ENCODE measurements around the gene CBX5. TPM values are rescaled to one million over a fixed set of nuclear protein-coding genes. Genes with fewer than 3 reads are reported as not detected.

CBX5 gene
- total and polyA plus RNA-seq, 9 of the 15 experiments (the other 6 are each of a cell fraction or from before 2014, with no cell fraction given), result 32.6 to 102 (median 59.2) TPM

GRCh38 chr12:54306925-54307741 lies 27.2 kb upstream of the CBX5 start (continued):
- TF ChIP-seq MTA2 (IDR thresholded peaks at IDR 0.05; ENCODE audit: low read depth) (no peak), ZNF408 (CRISPR knock-in tag; IDR thresholded peaks at IDR 0.05; ENCODE audit: low read depth) (no peak), TRIM28 (IDR thresholded peaks at IDR 0.05) (0 out of 2 replicates have a peak, but pooled peaks have one; percentile 43), MECOM (CRISPR knock-in tag; IDR thresholded peaks at IDR 0.05) (no peak), CHD4 (IDR thresholded peaks at IDR 0.05; ENCODE audit: insufficient read depth, insufficient replicate concordance, low read depth, low read length, poor library complexity, severe bottlenecking) (no peak), LCOR (CRISPR knock-in tag; IDR thresholded peaks at IDR 0.05) (no peak), RNF2 (IDR thresholded peaks at IDR 0.05) (peak; percentile 66; the same call in 1 of the 2 replicates), ZNF398 (CRISPR knock-in tag; IDR thresholded peaks at IDR 0.05) (no peak), NRF1 (conservative IDR thresholded peaks at IDR 0.05 in 1 of 2, IDR thresholded peaks at IDR 0.05 in 1 of 2) (peak; percentile 61 to 62), MGA (IDR thresholded peaks at IDR 0.05) (no peak), ZNF57 (CRISPR knock-in tag; IDR thresholded peaks at IDR 0.05) (no peak), XRCC4 (IDR thresholded peaks at IDR 0.05; ENCODE audit: extremely low read depth, insufficient read depth, insufficient read length) (no peak), TEAD2 (tag; IDR thresholded peaks at IDR 0.05) (no peak), HNRNPK (IDR thresholded peaks at IDR 0.05; ENCODE audit: low read depth, low read length, poor library complexity, severe bottlenecking) (no peak), BRD4 (IDR thresholded peaks at IDR 0.05) (no peak)
